Ovary (tissue), 9 donors: ENCODE data around the gene OSBPL5. TPM values are rescaled to one million over a fixed set of nuclear protein-coding genes. Genes with fewer than 3 reads are reported as not detected.
A peak's percentile ranks its signal among the peaks of the same experiment; 100 is the strongest.

Source experiments
- DNase-seq, 5 donors: peaks; one replicate each; pipeline ENCODE4 v3.0.0-alpha.2; 2019 to 2020
- H3K27ac ChIP-seq, 2 donors: fragments of 200-600 bp; one replicate each; pipeline versions ENCODE4 v1.5.1 to v1.8.0; 2019 to 2022
- H3K27me3 ChIP-seq: fragments of 200-600 bp; one replicate; pipeline ENCODE4 v1.8.0; 2022
- H3K36me3 ChIP-seq: fragments of 200-600 bp; sonication (generic); one replicate; pipeline ENCODE4 v1.5.1; 2019
- H3K4me1 ChIP-seq: one replicate; pipeline ENCODE4 v1.8.1; 2013; ENCODE audit warnings: mild to moderate bottlenecking, moderate library complexity; ENCODE audit not compliant: insufficient read depth
- H3K4me3 ChIP-seq: fragments of 200-600 bp; sonication (generic); one replicate; pipeline ENCODE4 v1.5.1; 2017
- H3K9me3 ChIP-seq, 2 donors: fragments of 200-600 bp in 1 of 2; sonication (generic) in 1 of 2; one replicate each; pipeline versions ENCODE4 v1.5.1 to v1.8.1; 2013 to 2019; ENCODE audit warnings: mild to moderate bottlenecking in 1 of 2, moderate library complexity in 1 of 2
- EP300 ChIP-seq: sonication (generic); formaldehyde crosslinking; IDR thresholded peaks from one replicate; pipeline ENCODE4 v1.6.1; 2017; ENCODE audit warnings: antibody characterized with exemption
- POLR2A ChIP-seq: fragments of 450-650 bp; IDR thresholded peaks from one replicate; pipeline ENCODE4 v1.6.1; 2017; ENCODE audit warnings: antibody characterized with exemption, mild to moderate bottlenecking, moderate library complexity
- WGBS, 3 donors: extraction: QIAGEN DNeasy Blood & Tissue Kit in 1 of 3; methylation state at CpG; one replicate each; pipeline versions ENCODE4 v1.1.5 to v1.1.7; 2013 to 2017; 5-methylcytosine and 5-hydroxymethylcytosine counted together
- intact Hi-C, 4 donors: fragments of 100-400 bp; cut with DNase I; formaldehyde crosslinking; loops; one replicate each; pipeline versions ENCODE4 v1.11.0 to v1.15.1; 2022 to 2023
- polyA plus RNA-seq, 2 donors: library from polyadenylated mRNA; stranded (reverse); fragments of 200-250 nt in 1 of 2; fragments of 350-450 nt in 1 of 2; fragmentation: Illumina TruSeq in 1 of 2; extraction: RNeasy Lipid Tissue Mini Kit (QIAGEN cat#74804) in 1 of 2; gene quantifications; one replicate each; pipeline ENCODE4 v1.2.3, GENCODE V29; 2013 to 2014
- total RNA-seq, 7 donors: library from RNA; depleted of rRNA in 2 of 7; stranded (reverse); fragments of >200 nt in 2 of 7; fragmentation: NEBNext Ultra II Directional in 3 of 7; extraction: Animal tissue kit (Norgen Biotek cat#: 25700) in 3 of 7; gene quantifications; one replicate each; pipeline versions ENCODE4 v1.1.0 to v1.2.4, GENCODE V29; 2016 to 2023
- TF ChIP-seq, protein P1 (sequence below), 3 donors: fragments of 450-650 bp in 2 of 3; fragments of 200-600 bp in 1 of 3; IDR thresholded peaks; one replicate each; pipeline versions ENCODE4 v1.5.1 to v1.8.0; 2016 to 2022; ENCODE audit warnings: antibody characterized with exemption in 3 of 3, mild to moderate bottlenecking in 1 of 3
- donor health status: DM: no; HTN: no; CAD: no; lungs with moderate emphysema.
- donor health status: DM: no; HTN: no; CAD: no.
- donor health status: Bipolar disorder and iron deficiency.
- donor health status: DM: yes; HTN: yes; CAD: no.
- donor health status: DM: no; HTN: no; CAD: no.
- donor health status: DM: yes; HTN: yes; CAD: no.

Gene OSBPL5
- total and polyA plus RNA-seq, 9 donors: 3.0 to 41.0 (median 23.3) TPM

DNA sequence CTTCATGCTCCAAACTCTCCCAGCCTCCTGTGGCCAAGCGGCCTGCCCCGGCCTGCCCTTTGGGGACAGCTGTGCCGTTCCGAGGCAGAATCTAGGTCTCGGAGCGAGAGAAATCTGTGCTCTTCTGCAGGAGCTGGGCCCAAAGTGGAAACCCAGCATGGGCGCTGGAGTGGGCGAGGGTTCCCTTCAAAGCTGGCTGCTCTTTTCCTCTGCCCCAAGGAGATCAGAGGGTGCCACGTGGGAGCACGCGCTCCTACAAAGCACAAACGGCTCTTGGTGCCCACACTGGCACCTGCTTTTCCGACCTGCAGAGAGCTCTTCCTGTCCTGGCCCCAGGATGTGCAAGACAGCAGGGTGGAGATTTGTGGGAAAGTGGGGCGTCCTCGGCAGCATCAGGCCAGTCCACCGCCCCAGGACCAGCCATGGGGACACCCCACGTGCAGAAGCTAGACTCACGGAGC lies 6.9 kb downstream of the OSBPL5 start:
- intact Hi-C loops: no loop called here
- peaks cover 26% of the 10 kb centered on the region for H3K4me1 ChIP-seq
- WGBS, 3 donors: 88 to 96% (median 90%) methylated on average over 18 of the region's 18 CpGs
- H3K36me3 ChIP-seq: no peaks in the 10 kb centered on the region
- no peaks in the 10 kb centered on the region for H3K27me3 ChIP-seq
- TF ChIP-seq, protein P1, sequence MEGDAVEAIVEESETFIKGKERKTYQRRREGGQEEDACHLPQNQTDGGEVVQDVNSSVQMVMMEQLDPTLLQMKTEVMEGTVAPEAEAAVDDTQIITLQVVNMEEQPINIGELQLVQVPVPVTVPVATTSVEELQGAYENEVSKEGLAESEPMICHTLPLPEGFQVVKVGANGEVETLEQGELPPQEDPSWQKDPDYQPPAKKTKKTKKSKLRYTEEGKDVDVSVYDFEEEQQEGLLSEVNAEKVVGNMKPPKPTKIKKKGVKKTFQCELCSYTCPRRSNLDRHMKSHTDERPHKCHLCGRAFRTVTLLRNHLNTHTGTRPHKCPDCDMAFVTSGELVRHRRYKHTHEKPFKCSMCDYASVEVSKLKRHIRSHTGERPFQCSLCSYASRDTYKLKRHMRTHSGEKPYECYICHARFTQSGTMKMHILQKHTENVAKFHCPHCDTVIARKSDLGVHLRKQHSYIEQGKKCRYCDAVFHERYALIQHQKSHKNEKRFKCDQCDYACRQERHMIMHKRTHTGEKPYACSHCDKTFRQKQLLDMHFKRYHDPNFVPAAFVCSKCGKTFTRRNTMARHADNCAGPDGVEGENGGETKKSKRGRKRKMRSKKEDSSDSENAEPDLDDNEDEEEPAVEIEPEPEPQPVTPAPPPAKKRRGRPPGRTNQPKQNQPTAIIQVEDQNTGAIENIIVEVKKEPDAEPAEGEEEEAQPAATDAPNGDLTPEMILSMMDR (IDR thresholded peaks at IDR 0.05): no peak
- TF ChIP-seq EP300 (no peak), POLR2A (no peak)
- peak in 3 of 5 donors; percentile 16 to 30 (median 20) for DNase-seq
- H3K27ac ChIP-seq: no peak overlapping the region
- H3K4me3 ChIP-seq: no peak overlapping the region
- no peaks in the 10 kb centered on the region for H3K9me3 ChIP-seq

- peak in 3 of 5 donors; percentile 17 to 33 (median 24) for DNase-seq
- no peak overlapping the region for H3K4me3 ChIP-seq
- no peak for TF ChIP-seq EP300
- TF ChIP-seq POLR2A: no peak
- TF ChIP-seq, protein P1 (IDR thresholded peaks at IDR 0.05): no peak
- WGBS, 3 donors: 81 to 90% (median 84%) methylated on average over 22 of the region's 22 CpGs
- no peak overlapping the region for H3K27ac ChIP-seq
- intact Hi-C loops: no loop called here
- peaks cover 25% of the 10 kb centered on the region for H3K4me1 ChIP-seq
- no peaks in the 10 kb centered on the region for H3K9me3 ChIP-seq
- no peaks in the 10 kb centered on the region for H3K27me3 ChIP-seq
- H3K36me3 ChIP-seq: no peaks in the 10 kb centered on the region
Measured at GRCh38 chr11:3157381-3158130, 7.6 kb downstream of the OSBPL5 start.

GRCh38 chr11:3156661-3157311 lies 8.3 kb downstream of the OSBPL5 start:
- H3K27ac ChIP-seq: no peak overlapping the region
- H3K36me3 ChIP-seq: no peaks in the 10 kb centered on the region
- H3K27me3 ChIP-seq: no peaks in the 10 kb centered on the region
- TF ChIP-seq POLR2A (no peak), EP300 (no peak)
- TF ChIP-seq, protein P1 (IDR thresholded peaks at IDR 0.05): no peak
- intact Hi-C loops: no loop called here
- peak in 3 of 5 donors; percentile 15 to 36 (median 23) for DNase-seq
- H3K9me3 ChIP-seq: no peaks in the 10 kb centered on the region
- no peak overlapping the region for H3K4me3 ChIP-seq
- H3K4me1 ChIP-seq: peaks cover 25% of the 10 kb centered on the region
- WGBS, 3 donors: 71 to 88% (median 86%) methylated on average over 31 of the region's 31 CpGs

DNA sequence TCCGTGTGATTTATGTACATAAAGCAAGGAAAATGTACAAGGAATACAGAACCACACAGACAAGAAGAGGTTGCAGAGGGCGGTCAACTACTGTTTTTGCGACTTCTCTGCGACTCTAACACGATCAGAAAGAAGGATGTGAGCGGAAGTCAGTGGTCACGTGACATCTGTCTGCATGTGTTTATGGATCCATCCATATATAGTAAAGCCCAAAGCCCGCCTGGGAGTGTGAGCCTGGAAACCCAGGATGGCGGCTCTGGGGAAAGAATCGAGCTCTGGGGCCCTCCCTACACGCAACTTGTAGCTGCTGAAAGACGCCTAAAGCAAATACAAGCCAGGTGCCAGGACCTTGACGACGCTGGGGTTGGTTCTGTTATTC lies 8.8 kb downstream of the OSBPL5 start:
- peak in 3 of 5 donors; percentile 13 to 35 (median 19) for DNase-seq
- intact Hi-C loops: no loop called here
- no peak overlapping the region for H3K4me3 ChIP-seq
- H3K27ac ChIP-seq: no peak overlapping the region
- TF ChIP-seq POLR2A: no peak
- TF ChIP-seq, protein P1 (IDR thresholded peaks at IDR 0.05): no peak
- H3K27me3 ChIP-seq: no peaks in the 10 kb centered on the region
- H3K36me3 ChIP-seq: no peaks in the 10 kb centered on the region
- no peaks in the 10 kb centered on the region for H3K9me3 ChIP-seq
- peaks cover 22% of the 10 kb centered on the region for H3K4me1 ChIP-seq
- 78 to 83% (median 80%) methylated on average over 14 of the region's 14 CpGs for WGBS, 3 donors
